Sigmoid colon (tissue), 4 donors: ENCODE results near the gene NOD2.

Experiments used
- CTCF ChIP-seq, 4 experiments: fragments of 450-650 bp in 3 of 4; fragments of 200-600 bp in 1 of 4; IDR thresholded peaks; one replicate each; pipeline ENCODE4 v1.5.1; 2016 to 2019; ENCODE audit warnings: antibody characterized with exemption in 4 of 4, mild to moderate bottlenecking in 3 of 4, moderate library complexity in 2 of 4
- EP300 ChIP-seq, 4 donors: sonication (generic); formaldehyde crosslinking; IDR thresholded peaks; one replicate each; pipeline ENCODE4 v1.6.1; 2017; ENCODE audit warnings: antibody characterized with exemption in 4 of 4
- POLR2A ChIP-seq, 2 donors: fragments of 450-650 bp; IDR thresholded peaks; one replicate each; pipeline ENCODE4 v1.6.1; 2016; ENCODE audit warnings: antibody characterized with exemption in 2 of 2, mild to moderate bottlenecking in 2 of 2, moderate library complexity in 2 of 2
- POLR2AphosphoS5 ChIP-seq, 4 donors: sonication (generic); formaldehyde crosslinking; IDR thresholded peaks; one replicate each; pipeline ENCODE4 v1.6.1; 2017; ENCODE audit warnings: antibody characterized with exemption in 4 of 4

- no peak for TF ChIP-seq CTCF (IDR thresholded peaks at IDR 0.05)
- no peak for TF ChIP-seq POLR2A (IDR thresholded peaks at IDR 0.05)
- no peak for TF ChIP-seq EP300 (IDR thresholded peaks at IDR 0.05)
- no peak for TF ChIP-seq POLR2AphosphoS5 (IDR thresholded peaks at IDR 0.05)
These were observed at the start of gene NOD2 for GRCh38 chr16:50692999-50693781.
